Measurements from ENCODE around the gene CFAP54. TPM values are rescaled to one million over a fixed set of nuclear protein-coding genes. Genes with fewer than 3 reads are reported as not detected.

CFAP54 gene
- polyA plus RNA-seq, 5 donors: 1.1 to 3.2 (median 2.5) TPM

DNA sequence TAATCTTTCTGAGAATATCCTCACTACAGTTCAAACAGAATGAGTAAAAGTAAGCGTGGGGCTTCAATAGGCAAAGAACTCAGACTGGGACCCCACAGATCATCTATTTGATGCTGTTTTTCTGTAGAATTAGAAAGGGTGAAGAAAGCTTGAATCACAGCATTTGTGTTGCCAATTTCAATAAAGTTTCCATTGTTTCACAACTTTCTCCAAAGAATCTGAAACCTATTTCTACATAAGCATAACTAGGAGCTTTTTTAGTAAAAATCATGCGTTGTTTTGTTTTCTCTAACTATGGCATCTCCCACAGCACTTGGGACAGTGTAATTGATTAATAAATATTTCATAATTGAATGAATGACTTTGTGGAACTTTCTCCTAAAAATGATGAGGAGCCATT lies 401.0 kb downstream of the CFAP54 start:
- no peak for DNase-seq

GRCh38 chr12:96892104-96892503 lies 402.7 kb downstream of the CFAP54 start:
- DNase-seq: no peak

- no peak for DNase-seq
These were observed 408.0 kb downstream of the CFAP54 start for GRCh38 chr12:96897421-96897820.

- DNase-seq: no peak
These were observed 411.8 kb downstream of the CFAP54 start for GRCh38 chr12:96901175-96901574.

DNA sequence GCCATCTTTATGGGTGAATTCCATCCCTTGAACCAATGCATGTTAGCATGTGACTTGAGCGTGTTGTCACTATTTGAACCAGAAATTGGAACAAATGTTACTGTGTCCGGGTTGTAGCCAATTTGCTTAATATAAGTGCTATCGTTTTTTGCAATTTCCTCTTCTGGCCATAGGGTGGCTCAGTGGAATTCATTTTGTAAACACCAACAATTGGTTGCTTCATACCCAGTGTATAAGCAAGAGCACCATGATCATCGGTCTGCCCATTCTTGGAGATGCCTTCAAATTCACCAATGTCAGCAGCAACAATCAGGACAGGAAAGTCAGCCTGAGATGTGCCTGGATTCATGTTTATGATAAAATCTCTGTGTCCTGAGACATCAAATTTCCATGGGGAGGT lies 412.7 kb downstream of the CFAP54 start:
- DNase-seq: no peak

DNA sequence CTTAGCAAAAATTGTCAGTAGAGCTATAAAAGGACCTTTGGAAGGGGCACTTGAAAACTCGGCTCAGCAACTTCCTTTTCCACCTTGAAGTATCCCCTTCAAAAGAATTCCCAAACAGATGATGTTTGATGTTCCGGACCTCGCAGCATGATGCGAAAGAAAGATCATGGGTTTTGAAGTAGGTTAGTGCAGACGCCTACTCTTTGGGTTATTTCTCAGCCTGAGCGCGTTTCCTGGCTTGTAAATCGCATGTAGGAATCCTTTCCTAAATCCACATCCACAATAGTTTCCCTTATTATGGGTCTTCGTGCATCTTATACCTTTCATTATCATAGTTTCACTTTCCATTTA lies 417.1 kb downstream of the CFAP54 start:
- no peak for DNase-seq

- DNase-seq: peak; percentile 89 to 90
These were observed 417.7 kb downstream of the CFAP54 start, which contains the start of gene NEDD1 for GRCh38 chr12:96906849-96907670. Gene NEDD1, plus strand, starts transcription at chr12:96907257. Its CDS starts 2,503 bp downstream, at chr12:96909760.

DNA sequence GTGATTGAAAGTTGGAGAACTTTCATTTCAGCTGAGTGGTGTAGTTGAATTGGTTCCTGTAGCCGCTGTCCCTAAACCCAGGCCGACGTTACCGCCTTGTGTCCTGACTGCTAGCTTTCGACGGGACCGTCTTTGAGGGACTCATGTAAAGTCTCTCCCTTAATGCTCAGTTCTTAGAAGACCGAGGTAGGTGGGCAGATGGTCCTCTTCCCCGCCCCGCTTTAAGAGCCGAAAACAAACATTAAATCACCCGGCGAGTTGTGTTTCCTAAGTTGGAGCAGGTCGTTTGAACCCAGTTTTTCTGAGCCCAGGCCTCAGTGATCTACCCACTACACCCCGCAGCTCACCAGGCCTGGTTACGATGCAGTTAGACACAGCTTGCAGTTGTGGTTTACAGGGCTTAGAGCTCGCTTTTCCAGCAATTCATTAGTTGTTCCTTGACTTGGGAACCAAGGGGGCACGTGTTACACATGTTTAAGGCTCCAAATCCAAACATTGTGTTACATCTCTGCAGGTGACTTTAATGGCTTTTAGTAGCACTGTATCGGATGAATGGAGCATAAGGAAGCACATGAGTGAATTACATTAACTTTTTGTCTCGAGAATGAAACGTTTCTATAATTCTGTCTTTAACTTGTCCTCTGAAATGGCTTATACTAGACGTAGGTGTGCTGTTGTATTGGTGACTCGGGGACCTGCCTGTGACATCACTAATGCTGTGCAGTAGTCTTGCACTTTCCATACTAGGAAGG lies 418.5 kb downstream of the CFAP54 start:
- peak in 1 of 2 donors; percentile 36 for DNase-seq

DNA sequence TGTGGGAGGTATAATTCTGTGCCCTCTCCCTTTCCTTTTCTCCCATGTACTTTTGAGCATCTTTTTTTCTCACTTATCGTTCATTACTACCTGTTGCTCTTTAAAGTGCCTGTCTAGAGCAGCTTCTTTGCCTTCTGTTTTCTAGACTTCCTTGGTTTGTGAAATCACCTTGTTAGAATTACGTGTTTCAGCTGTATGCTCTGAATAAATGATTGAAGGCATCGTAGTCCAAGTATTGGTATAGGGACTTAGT lies 419.0 kb downstream of the CFAP54 start:
- DNase-seq: no peak

DNA sequence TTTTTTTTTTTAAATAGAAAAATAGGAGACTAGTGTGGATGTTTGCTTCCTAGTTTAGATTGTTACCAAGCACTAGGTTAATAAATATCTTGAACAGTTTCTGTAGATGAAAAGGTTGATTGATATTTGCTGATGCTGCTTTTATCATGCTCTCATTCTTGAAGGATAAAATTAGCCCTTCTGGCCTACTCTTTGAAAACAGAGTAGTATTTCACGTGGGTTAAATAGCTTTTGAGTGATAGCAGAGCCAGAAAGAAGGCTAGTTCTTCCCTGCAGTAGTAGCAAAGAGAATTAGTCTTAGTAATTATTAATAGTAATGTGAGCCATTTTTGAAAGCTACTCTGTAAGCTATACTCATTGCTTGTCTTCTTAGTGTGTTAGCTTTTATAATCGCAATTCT lies 422.9 kb downstream of the CFAP54 start:
- no peak for DNase-seq

GRCh38 chr12:96912943-96913342 lies 423.6 kb downstream of the CFAP54 start:
- no peak for DNase-seq

DNA sequence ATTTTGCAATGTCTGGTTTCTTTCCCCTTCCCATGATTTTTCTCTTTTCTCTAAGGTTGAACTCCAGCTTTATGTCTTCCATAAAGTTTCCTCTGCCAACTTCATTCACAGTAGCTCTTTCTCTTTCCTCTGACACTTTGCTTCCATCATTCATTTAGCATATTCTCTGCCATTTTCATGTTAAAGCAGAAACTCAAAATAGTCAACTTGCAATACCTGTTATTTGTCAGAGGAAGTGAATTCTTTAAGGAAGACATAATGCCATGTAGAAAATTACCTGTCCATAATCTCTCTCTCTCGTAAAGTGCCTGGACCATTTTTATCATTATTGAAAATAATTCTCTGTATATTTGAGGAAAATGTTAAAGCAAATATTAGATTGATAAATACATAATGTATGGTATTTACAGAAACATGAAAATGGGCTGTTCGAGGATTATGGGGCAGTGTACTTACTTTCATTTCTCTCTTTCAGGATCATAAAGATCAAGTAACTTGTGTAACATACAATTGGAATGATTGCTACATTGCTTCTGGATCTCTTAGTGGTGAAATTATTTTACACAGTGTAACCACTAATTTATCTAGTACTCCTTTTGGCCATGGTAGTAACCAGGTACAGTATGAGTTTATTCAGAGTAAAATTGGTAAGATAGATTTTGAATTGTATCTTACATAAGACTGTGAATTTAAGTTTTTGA lies 430.3 kb downstream of the CFAP54 start:
- no peak for DNase-seq

Other genes with a start within 250 kb of the CFAP54 start
- gene CDK17, start 89.1 kb upstream of the CFAP54 start, polyA plus RNA-seq (ENCODE audit: insufficient read depth in 1 of 5, insufficient read length in 5 of 5, low replicate concordance in 1 of 5): 10 to 100 TPM; 38.6 to 67.7 (median 51.6) TPM